ENCODE measurements around the gene IREB2.
A peak's percentile ranks its signal among the peaks of the same experiment; 100 is the strongest.
"Not testable (repeated sequence)": the region's sequence is repeated elsewhere in the genome, so short reads cannot be mapped to it uniquely, and the experiment has no call there.

IREB2 gene

GRCh38 chr15:78407608-78408354, 30.2 kb upstream of the IREB2 start:
- no peak for DNase-seq (ENCODE audit: low spot score)

- DNase-seq (ENCODE audit: low spot score), result no peak
These were observed 29.7 kb upstream of the IREB2 start for GRCh38 chr15:78408355-78408640.

GRCh38 chr15:78408961-78409360, 29.1 kb upstream of the IREB2 start:
- no peak for DNase-seq (ENCODE audit: low spot score)

GRCh38 chr15:78411061-78411460, 27.0 kb upstream of the IREB2 start:
- no peak for DNase-seq (ENCODE audit: low spot score)

- no peak for DNase-seq (ENCODE audit: low spot score)
These were observed 23.3 kb upstream of the IREB2 start for GRCh38 chr15:78414621-78415250.

- no peak for DNase-seq (ENCODE audit: low spot score)
These were observed 22.7 kb upstream of the IREB2 start for GRCh38 chr15:78415284-78415683.

GRCh38 chr15:78417754-78418630, 20.0 kb upstream of the IREB2 start:
- no peak for DNase-seq (ENCODE audit: low spot score)

GRCh38 chr15:78418686-78419085, 19.3 kb upstream of the IREB2 start:
- no peak for DNase-seq (ENCODE audit: low spot score)

- no peak for DNase-seq (ENCODE audit: low spot score)
These were observed 18.6 kb upstream of the IREB2 start for GRCh38 chr15:78419367-78419766.

- no peak for DNase-seq (ENCODE audit: low spot score)
These were observed 17.8 kb upstream of the IREB2 start for GRCh38 chr15:78420220-78420619.

GRCh38 chr15:78420766-78421165, 17.2 kb upstream of the IREB2 start:
- no peak for DNase-seq (ENCODE audit: low spot score)

GRCh38 chr15:78421238-78421965, 16.6 kb upstream of the IREB2 start:
- DNase-seq (ENCODE audit: low spot score), result no peak

- peak; percentile 64 for DNase-seq (ENCODE audit: low spot score)
These were observed 15.3 kb upstream of the IREB2 start for GRCh38 chr15:78422571-78423340.

- no peak for DNase-seq (ENCODE audit: low spot score)
These were observed 13.3 kb upstream of the IREB2 start for GRCh38 chr15:78424673-78425072.

GRCh38 chr15:78425643-78426042, 12.4 kb upstream of the IREB2 start:
- DNase-seq (ENCODE audit: low spot score), result no peak

GRCh38 chr15:78426300-78426699, 11.7 kb upstream of the IREB2 start:
- no peak for DNase-seq (ENCODE audit: low spot score)

- DNase-seq (ENCODE audit: low spot score), result no peak
These were observed 10.1 kb upstream of the IREB2 start for GRCh38 chr15:78427953-78428352.

GRCh38 chr15:78429477-78429876, 8.5 kb upstream of the IREB2 start:
- DNase-seq (ENCODE audit: low spot score), result no peak

- no peak for DNase-seq (ENCODE audit: low spot score)
These were observed 6.1 kb upstream of the IREB2 start for GRCh38 chr15:78431955-78432354.

- no peak for DNase-seq (ENCODE audit: low spot score)
These were observed 5.4 kb upstream of the IREB2 start for GRCh38 chr15:78432664-78433063.

- no peak for DNase-seq (ENCODE audit: low spot score)
These were observed 3.9 kb upstream of the IREB2 start for GRCh38 chr15:78434134-78434533.

- not testable (repeated sequence) for DNase-seq (ENCODE audit: low spot score)
These were observed 3.3 kb upstream of the IREB2 start for GRCh38 chr15:78434711-78435110.

Measured in CD4-positive, alpha-beta T cell treated with Interleukin-6 at 100 ng/mL for 8 hours (primary cell).